ENCODE data around the gene ERG.

The ERG gene

GRCh38 chr21:38494703-38495102 lies 3.6 kb downstream of the ERG start:
- Histone ChIP-seq H3K36me3 (ENCODE audit: control insufficient read depth in 4 of 4, insufficient read depth in 4 of 4, low read length in 3 of 4) (peaks cover 4 to 36% (median 25%) of the 10 kb centered on the region in 4 experiments), H3K4me3 (ENCODE audit: control insufficient read depth in 1 of 7, extremely low read depth in 1 of 7, insufficient read depth in 4 of 7, low read depth in 2 of 7, low read length in 6 of 7) (peak overlapping the region; percentile 44 to 91 (median 86)), H3K27me3 (replicated peaks in 2 of 5; ENCODE audit: control insufficient read depth in 4 of 5, insufficient read depth in 5 of 5, low read length in 4 of 5) (no peaks in the 10 kb centered on the region), H3K4me1 (ENCODE audit: control extremely low read depth in 1 of 4, control insufficient read depth in 4 of 4, insufficient read depth in 4 of 4, low read length in 3 of 4) (peaks cover 40 to 78% (median 60%) of the 10 kb centered on the region in 4 experiments), H3K27ac (ENCODE audit: insufficient read depth in 1 of 2, low read depth in 1 of 2, low read length in 2 of 2, poor library complexity in 1 of 2, severe bottlenecking in 2 of 2) (peak overlapping the region; percentile 88 to 93), H3K9me3 (ENCODE audit: control extremely low read depth in 1 of 5, control insufficient read depth in 4 of 5, insufficient read depth in 2 of 5, low read depth in 1 of 5, low read length in 4 of 5) (no peaks in the 10 kb centered on the region)
- peak in 2 of 3 donors; percentile 53 for DNase-seq
- 0% methylated on average over 5 of the region's 6 CpGs for WGBS (ENCODE audit: insufficient coverage)
- CTCF ChIA-PET: interaction anchor here (0.6 to 2.1 kb wide), 6 partner anchors 10 to 56 kb away, joined by 3 to 8 read pairs (median 3); no protein-coding TSS in a partner anchor
- POLR2A ChIA-PET: interaction anchor here (4.4 kb wide), 1 partner anchor 19 kb away, joined by 41 read pairs; no protein-coding TSS in a partner anchor

GRCh38 chr21:38494251-38494642 lies 4.0 kb downstream of the ERG start:
- Histone ChIP-seq H3K9me3 (ENCODE audit: control extremely low read depth in 1 of 5, control insufficient read depth in 4 of 5, insufficient read depth in 2 of 5, low read depth in 1 of 5, low read length in 4 of 5) (no peaks in the 10 kb centered on the region), H3K36me3 (ENCODE audit: control insufficient read depth in 4 of 4, insufficient read depth in 4 of 4, low read length in 3 of 4) (peaks cover 4 to 41% (median 28%) of the 10 kb centered on the region in 4 experiments), H3K4me1 (ENCODE audit: control extremely low read depth in 1 of 4, control insufficient read depth in 4 of 4, insufficient read depth in 4 of 4, low read length in 3 of 4) (peaks cover 44 to 78% (median 60%) of the 10 kb centered on the region in 4 experiments), H3K4me3 (ENCODE audit: control insufficient read depth in 1 of 7, extremely low read depth in 1 of 7, insufficient read depth in 4 of 7, low read depth in 2 of 7, low read length in 6 of 7) (peak overlapping the region in 6 of 7 experiments; percentile 78 to 91 (median 88)), H3K27ac (ENCODE audit: insufficient read depth in 1 of 2, low read depth in 1 of 2, low read length in 2 of 2, poor library complexity in 1 of 2, severe bottlenecking in 2 of 2) (peak overlapping the region; percentile 88 to 93), H3K27me3 (replicated peaks in 2 of 5; ENCODE audit: control insufficient read depth in 4 of 5, insufficient read depth in 5 of 5, low read length in 4 of 5) (no peaks in the 10 kb centered on the region)
- CTCF ChIA-PET: interaction anchor here (1.0 to 2.1 kb wide), 5 partner anchors 10 to 55 kb away, joined by 3 to 8 read pairs (median 3); no protein-coding TSS in a partner anchor
- POLR2A ChIA-PET: interaction anchor here (4.4 kb wide), 1 partner anchor 18 kb away, joined by 41 read pairs; no protein-coding TSS in a partner anchor
- no peak for DNase-seq
- WGBS (ENCODE audit: insufficient coverage): 0% methylated on average over 4 of the region's 4 CpGs

- POLR2A ChIA-PET: interaction anchor here (4.4 kb wide), 1 partner anchor 18 kb away, joined by 41 read pairs; no protein-coding TSS in a partner anchor
- Histone ChIP-seq H3K4me3 (ENCODE audit: control insufficient read depth in 1 of 7, extremely low read depth in 1 of 7, insufficient read depth in 4 of 7, low read depth in 2 of 7, low read length in 6 of 7) (peak overlapping the region in 6 of 7 experiments; percentile 78 to 91 (median 88)), H3K36me3 (ENCODE audit: control insufficient read depth in 4 of 4, insufficient read depth in 4 of 4, low read length in 3 of 4) (peaks cover 4 to 44% (median 28%) of the 10 kb centered on the region in 4 experiments), H3K9me3 (ENCODE audit: control extremely low read depth in 1 of 5, control insufficient read depth in 4 of 5, insufficient read depth in 2 of 5, low read depth in 1 of 5, low read length in 4 of 5) (no peaks in the 10 kb centered on the region), H3K27me3 (replicated peaks in 2 of 5; ENCODE audit: control insufficient read depth in 4 of 5, insufficient read depth in 5 of 5, low read length in 4 of 5) (no peaks in the 10 kb centered on the region), H3K4me1 (ENCODE audit: control extremely low read depth in 1 of 4, control insufficient read depth in 4 of 4, insufficient read depth in 4 of 4, low read length in 3 of 4) (peaks cover 49 to 78% (median 61%) of the 10 kb centered on the region in 4 experiments), H3K27ac (ENCODE audit: insufficient read depth in 1 of 2, low read depth in 1 of 2, low read length in 2 of 2, poor library complexity in 1 of 2, severe bottlenecking in 2 of 2) (peak overlapping the region; percentile 88 to 93)
- 28% methylated on average over 17 of the region's 18 CpGs for WGBS (ENCODE audit: insufficient coverage)
- CTCF ChIA-PET: interaction anchor here (0.5 to 2.1 kb wide), 6 partner anchors 9 to 55 kb away, joined by 3 to 8 read pairs (median 3); no protein-coding TSS in a partner anchor
- DNase-seq: no peak
Measured at GRCh38 chr21:38493549-38494250, 4.6 kb downstream of the ERG start.

DNA sequence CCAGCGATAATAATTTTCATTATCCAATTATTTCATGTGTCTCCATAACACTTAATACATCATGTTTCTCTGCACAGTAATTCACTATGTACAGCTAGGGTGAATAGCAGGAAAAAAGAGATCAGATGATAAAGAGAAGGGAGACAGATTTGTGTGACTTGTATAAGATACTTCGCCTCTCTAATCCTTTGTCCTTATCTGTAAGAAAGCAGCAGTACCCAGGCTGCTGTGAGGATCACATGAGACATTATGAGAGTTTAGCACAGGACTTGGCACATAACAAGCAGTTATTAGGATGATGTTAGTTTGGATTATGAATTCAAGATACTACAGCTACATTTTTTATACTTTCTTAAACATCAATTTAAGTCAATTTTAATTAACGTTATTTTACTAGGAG lies 6.3 kb downstream of the ERG start:
- ChIA-PET POLR2A (interaction anchor here (1.4 kb wide), 1 partner anchor 15 kb away, joined by 8 read pairs; no protein-coding TSS in a partner anchor), CTCF (interaction anchor here (0.9 kb wide), 1 partner anchor 19 kb away, joined by 3 read pairs; no protein-coding TSS in a partner anchor)

GRCh38 chr21:38491536-38491935 lies 6.7 kb downstream of the ERG start:
- Histone ChIP-seq H3K36me3 (ENCODE audit: control insufficient read depth in 4 of 4, insufficient read depth in 4 of 4, low read length in 3 of 4) (peaks cover 4 to 53% (median 31%) of the 10 kb centered on the region in 4 experiments), H3K4me1 (ENCODE audit: control extremely low read depth in 1 of 4, control insufficient read depth in 4 of 4, insufficient read depth in 4 of 4, low read length in 3 of 4) (peaks cover 57 to 93% (median 78%) of the 10 kb centered on the region in 4 experiments), H3K9me3 (ENCODE audit: control extremely low read depth in 1 of 5, control insufficient read depth in 4 of 5, insufficient read depth in 2 of 5, low read depth in 1 of 5, low read length in 4 of 5) (no peaks in the 10 kb centered on the region), H3K4me3 (ENCODE audit: control insufficient read depth in 1 of 7, extremely low read depth in 1 of 7, insufficient read depth in 4 of 7, low read depth in 2 of 7, low read length in 6 of 7) (peak overlapping the region in 2 of 7 experiments; percentile 21 to 64), H3K27ac (ENCODE audit: insufficient read depth in 1 of 2, low read depth in 1 of 2, low read length in 2 of 2, poor library complexity in 1 of 2, severe bottlenecking in 2 of 2) (peak overlapping the region in 1 of 2 experiments; percentile 93), H3K27me3 (replicated peaks in 2 of 5; ENCODE audit: control insufficient read depth in 4 of 5, insufficient read depth in 5 of 5, low read length in 4 of 5) (no peaks in the 10 kb centered on the region)
- POLR2A ChIA-PET: interaction anchor here (1.4 kb wide), 1 partner anchor 15 kb away, joined by 8 read pairs; no protein-coding TSS in a partner anchor
- CTCF ChIA-PET: no interaction called here
- WGBS (ENCODE audit: insufficient coverage): 20% methylated on average over 4 of the region's 5 CpGs
- DNase-seq: no peak

More for the DNA sequence above, 6.3 kb downstream of the ERG start:
- peaks cover 54 to 91% (median 74%) of the 10 kb centered on the region in 4 experiments for H3K4me1 ChIP-seq (ENCODE audit: control extremely low read depth in 1 of 4, control insufficient read depth in 4 of 4, insufficient read depth in 4 of 4, low read length in 3 of 4)
- H3K27ac ChIP-seq (ENCODE audit: insufficient read depth in 1 of 2, low read depth in 1 of 2, low read length in 2 of 2, poor library complexity in 1 of 2, severe bottlenecking in 2 of 2): peak overlapping the region; percentile 61 to 93
- H3K9me3 ChIP-seq (ENCODE audit: control extremely low read depth in 1 of 5, control insufficient read depth in 4 of 5, insufficient read depth in 2 of 5, low read depth in 1 of 5, low read length in 4 of 5): no peaks in the 10 kb centered on the region
- H3K4me3 ChIP-seq (ENCODE audit: control insufficient read depth in 1 of 7, extremely low read depth in 1 of 7, insufficient read depth in 4 of 7, low read depth in 2 of 7, low read length in 6 of 7): peak overlapping the region in 2 of 7 experiments; percentile 21 to 46
- H3K27me3 ChIP-seq (replicated peaks in 2 of 5; ENCODE audit: control insufficient read depth in 4 of 5, insufficient read depth in 5 of 5, low read length in 4 of 5): no peaks in the 10 kb centered on the region
- DNase-seq: peak in 1 of 3 donors; percentile 57
- 0% methylated on average over 1 of the region's 3 CpGs for WGBS (ENCODE audit: insufficient coverage)
- H3K36me3 ChIP-seq (ENCODE audit: control insufficient read depth in 4 of 4, insufficient read depth in 4 of 4, low read length in 3 of 4): peaks cover 4 to 53% (median 31%) of the 10 kb centered on the region in 4 experiments

- no peak for DNase-seq
- POLR2A ChIA-PET: interaction anchor here (1.0 kb wide), 1 partner anchor 13 kb away, joined by 6 read pairs; no protein-coding TSS in a partner anchor
- Histone ChIP-seq H3K4me1 (ENCODE audit: control extremely low read depth in 1 of 4, control insufficient read depth in 4 of 4, insufficient read depth in 4 of 4, low read length in 3 of 4) (peaks cover 57 to 95% (median 86%) of the 10 kb centered on the region in 4 experiments), H3K27me3 (replicated peaks in 2 of 5; ENCODE audit: control insufficient read depth in 4 of 5, insufficient read depth in 5 of 5, low read length in 4 of 5) (no peaks in the 10 kb centered on the region), H3K27ac (ENCODE audit: insufficient read depth in 1 of 2, low read depth in 1 of 2, low read length in 2 of 2, poor library complexity in 1 of 2, severe bottlenecking in 2 of 2) (peak overlapping the region; percentile 64 to 93), H3K36me3 (ENCODE audit: control insufficient read depth in 4 of 4, insufficient read depth in 4 of 4, low read length in 3 of 4) (peaks cover 4 to 57% (median 34%) of the 10 kb centered on the region in 4 experiments), H3K4me3 (ENCODE audit: control insufficient read depth in 1 of 7, extremely low read depth in 1 of 7, insufficient read depth in 4 of 7, low read depth in 2 of 7, low read length in 6 of 7) (peak overlapping the region in 6 of 7 experiments; percentile 12 to 64 (median 48)), H3K9me3 (ENCODE audit: control extremely low read depth in 1 of 5, control insufficient read depth in 4 of 5, insufficient read depth in 2 of 5, low read depth in 1 of 5, low read length in 4 of 5) (no peaks in the 10 kb centered on the region)
- CTCF ChIA-PET: interaction anchor here (3.3 kb wide), 1 partner anchor 13 kb away, joined by 10 read pairs; no protein-coding TSS in a partner anchor
- 16% methylated on average over 10 of the region's 12 CpGs for WGBS (ENCODE audit: insufficient coverage)
Measured at GRCh38 chr21:38490411-38491020, 7.8 kb downstream of the ERG start.
